NCI-H2196 treated with DMSO at 0.1 percent for 48 hours (cell line): Measurements from ENCODE around the gene ALX4.

ENCODE experiments used
- DNase-seq: peaks from one replicate; lab custom pipeline; 2025; ENCODE audit not compliant: unreplicated experiment; lab: John Stamatoyannopoulos, UW

ALX4 gene

DNA sequence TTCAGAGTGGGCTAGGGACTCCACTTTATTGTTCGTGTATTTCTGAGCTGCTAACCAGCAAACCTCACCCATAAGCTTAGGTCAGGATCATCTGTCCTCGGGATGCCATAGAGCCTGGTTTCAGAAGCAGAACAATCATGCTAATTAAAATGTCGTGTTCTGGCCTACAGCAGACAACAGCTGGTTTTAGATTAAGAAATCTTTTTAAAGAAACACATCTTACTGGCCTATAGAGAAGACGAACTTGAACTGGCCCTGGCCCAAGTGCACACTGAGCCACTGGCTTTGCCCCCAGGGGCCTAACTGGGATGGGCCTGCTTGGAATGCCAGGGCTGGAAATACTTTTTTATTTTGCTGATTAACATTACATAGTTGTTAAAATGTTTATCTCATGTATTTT, 63.2 kb downstream of the ALX4 start:
- DNase-seq: no peak

DNA sequence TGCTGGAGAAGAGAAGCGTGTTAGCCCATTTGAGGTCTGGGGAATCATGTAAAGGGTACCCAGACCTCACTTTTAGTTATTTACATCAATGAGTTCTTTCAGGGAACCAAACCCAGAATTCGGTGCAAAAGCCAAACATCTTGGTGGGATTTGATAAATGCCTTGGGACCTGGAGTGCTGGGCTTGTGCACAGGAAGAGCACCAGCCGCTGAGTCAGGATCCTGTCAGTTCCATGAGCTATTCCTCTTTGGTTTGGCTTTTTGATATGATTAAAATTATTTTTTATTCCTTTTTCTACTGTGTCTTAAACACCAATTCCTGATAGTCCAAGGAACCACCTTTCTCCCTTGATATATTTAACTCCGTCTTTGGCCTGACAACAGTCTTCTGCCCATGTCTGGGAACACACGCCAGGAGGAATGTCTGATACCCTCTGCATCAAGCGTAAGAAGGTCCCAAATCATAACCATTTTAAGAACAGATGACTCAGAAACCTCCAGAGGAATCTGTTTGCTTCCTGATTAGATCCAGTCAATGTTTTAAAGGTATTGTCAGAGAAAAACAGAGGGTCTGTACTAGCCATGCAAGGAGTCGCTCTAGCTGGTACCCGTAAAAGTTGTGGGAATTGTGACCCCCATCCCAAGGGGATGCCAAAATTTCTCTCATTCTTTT, 65.2 kb downstream of the ALX4 start:
- DNase-seq: no peak

DNA sequence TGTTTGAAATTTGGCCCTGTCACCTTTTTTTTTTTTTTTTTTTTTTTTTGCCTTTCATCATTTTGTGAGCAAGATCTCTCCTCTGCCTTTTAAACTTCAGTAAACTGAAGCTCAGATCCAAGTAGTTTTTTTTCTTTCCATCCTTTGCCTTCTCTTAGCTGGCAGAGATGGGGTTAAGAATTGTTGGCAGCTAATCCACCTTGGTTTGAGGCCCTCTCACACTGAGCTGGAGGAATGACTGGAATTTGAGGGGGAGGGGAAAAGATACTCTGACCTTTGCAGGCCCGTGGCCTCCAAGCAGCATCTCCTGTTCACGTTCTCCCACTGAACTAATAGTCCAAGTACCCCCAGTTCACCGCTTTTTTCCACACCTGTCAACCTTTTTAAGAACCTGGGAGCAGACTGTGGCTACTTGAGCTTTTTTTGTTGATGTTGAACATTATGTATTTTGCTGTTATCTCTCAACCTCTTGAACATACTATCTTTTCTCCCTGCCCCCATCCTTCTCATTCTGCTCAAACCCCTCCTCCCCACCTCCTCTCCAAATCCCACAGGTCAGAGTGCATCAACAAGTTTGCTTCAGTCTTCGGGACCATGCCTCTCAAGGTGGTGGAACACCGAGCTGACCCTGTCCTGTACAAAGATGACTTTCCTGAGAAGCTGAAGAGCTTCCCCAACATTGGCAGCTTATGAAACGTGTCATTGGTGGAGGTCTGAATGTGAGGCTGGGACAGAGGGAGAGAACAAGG, 66.2 kb downstream of the ALX4 start:
- no peak for DNase-seq

DNA sequence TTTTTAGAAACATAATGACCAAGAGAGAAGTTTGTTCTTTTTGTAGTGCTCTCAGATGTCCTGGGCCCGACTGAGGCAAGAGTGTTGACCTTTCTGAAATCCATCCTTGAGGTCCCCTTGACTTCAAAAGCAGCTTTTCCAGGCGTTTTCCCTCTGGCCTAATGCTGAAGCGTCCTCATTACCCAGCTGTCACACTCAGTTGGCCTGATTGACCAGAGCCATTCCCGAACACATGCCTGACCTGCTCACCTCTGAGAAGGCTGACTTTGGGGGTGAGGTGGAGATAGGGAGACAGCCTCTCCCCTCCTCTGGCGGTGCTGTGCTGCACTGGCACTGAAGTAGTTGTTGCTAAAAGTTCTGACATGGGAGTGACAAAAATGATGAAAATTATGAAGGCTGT, 66.9 kb downstream of the ALX4 start:
- DNase-seq: no peak

DNA sequence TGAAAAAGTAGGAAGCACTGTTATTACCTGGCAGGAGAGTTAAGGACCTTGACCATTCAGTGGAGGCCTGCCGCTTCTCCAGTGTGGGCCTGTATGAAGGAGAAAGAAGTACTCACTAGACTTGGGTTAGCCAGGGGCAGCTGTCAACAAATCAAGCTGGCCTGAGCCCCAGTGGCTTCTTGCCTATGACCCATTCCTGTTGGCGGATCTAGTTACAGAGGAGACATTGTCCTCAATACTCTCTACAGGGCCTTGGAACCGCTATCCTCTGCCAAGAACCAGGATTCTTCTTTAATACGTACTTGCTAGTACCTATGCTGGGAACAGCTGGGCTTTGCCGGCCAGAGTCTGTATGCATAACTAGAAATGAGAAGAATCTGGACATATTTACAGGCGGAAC, 68.1 kb downstream of the ALX4 start:
- peak; percentile 8 for DNase-seq

DNA sequence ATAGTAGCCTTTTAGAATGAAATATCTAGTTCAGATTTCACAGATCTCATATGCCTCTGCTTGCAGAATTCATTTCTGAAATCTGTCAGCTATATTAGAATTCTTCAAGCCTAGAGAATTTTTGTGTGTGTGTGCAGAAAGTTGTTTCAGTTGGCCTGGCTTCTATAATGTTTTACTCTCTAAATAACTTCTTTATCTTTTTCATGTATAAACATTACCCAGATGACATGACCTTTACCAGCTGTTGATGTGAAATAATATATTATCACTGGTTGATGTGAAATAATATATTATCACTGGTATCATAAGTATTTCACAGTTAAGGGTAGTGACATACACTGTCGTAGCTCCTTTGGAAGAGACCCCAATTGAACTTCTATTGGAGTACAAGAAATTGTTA, 72.8 kb downstream of the ALX4 start:
- DNase-seq: no peak

DNA sequence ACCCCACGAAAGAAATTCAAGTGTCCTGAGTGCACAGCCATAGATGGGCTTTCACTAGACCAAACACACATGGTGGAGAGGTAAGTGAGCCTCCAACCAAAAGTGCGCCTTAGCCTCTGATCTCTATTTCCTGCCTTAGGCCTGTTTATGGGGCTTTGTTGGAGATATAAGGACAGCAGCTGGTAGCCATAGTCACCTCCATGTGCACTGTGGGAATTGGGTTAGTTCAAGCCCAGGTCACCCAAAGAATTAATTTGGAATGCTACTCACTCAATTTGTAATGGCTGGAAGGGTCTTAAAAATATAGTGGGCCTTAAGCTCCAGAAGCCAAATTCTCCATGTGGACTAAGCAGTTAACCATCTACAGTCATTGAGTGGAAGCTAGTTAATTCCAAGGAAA, 73.6 kb downstream of the ALX4 start:
- no peak for DNase-seq

DNA sequence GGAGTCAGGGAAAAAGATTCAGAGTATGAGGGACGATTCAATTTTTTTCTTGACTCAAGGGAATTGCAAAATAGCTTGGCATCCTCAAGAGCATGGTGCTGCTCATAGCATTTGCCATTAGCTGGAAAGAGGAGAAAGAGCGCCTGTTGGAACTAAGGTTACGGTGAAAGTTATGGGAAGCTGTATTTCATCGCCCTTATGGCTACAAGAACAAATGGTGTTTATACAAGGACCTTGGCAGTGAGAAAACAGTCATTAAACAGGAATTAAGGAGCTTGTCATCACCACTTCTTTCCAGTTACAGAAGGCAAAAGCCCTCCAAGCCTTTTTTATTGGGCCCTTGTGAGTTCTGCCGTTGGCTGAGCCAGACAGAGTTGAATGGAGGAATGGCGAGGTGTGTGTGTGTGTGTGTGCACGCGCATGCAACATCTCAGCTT, 74.2 kb downstream of the ALX4 start:
- DNase-seq: no peak

DNA sequence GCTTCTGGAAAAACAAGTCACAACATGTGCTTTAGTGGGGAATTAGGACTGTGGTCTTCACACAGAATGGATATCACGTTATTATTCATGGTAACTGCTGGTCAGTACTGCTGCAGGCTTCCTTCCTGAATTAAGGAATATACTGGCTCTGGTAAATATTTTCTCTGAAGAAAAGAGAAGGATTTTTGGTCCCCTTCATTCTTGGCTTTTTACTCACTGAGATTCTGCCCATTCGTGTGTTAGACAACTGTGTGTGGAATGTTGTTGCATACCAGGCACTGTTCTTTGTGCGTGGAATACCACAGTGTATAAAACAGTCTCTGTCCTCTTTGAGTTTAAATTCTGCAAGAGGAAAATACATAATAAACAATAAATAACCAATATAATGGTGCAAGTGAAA, 80.3 kb downstream of the ALX4 start:
- no peak for DNase-seq

DNA sequence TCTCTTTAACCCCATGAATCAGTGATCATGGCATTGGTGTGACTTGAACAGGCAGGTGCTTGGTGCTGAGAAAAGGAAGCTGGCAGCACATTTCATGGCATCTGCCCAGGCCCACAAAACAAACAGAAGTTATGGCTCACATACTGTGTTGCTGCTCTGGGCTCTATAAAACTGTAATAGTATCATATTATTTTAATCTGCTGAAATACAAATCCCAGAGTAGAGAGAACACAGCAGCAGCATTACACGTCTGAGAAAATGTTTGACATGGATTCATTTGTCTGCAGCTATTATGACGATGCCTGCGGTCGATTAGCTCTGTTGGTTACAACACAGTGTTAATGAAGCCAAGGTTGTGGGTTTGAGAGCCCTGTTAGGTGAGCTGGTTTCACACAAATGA, 80.8 kb downstream of the ALX4 start:
- DNase-seq: peak; percentile 58

DNA sequence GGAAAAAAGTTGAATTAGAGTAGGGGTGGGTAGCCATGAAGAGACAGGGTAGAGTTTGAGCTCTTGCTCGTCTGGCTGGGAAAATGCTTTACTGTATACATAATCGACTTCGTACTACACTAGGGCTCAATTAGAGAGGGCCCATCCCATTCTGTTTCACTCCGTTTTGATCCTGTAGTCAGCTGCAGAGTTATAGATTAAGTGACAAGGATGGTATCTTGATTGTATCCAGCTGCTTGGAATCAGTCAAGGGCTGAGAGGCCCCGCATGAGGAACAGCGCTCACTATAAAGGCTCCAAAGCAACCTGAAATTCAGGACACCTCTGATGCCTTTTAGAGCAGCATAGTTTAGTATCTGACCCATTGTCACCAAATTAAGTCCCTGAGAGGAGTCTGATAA, 81.6 kb downstream of the ALX4 start:
- DNase-seq: no peak

DNA sequence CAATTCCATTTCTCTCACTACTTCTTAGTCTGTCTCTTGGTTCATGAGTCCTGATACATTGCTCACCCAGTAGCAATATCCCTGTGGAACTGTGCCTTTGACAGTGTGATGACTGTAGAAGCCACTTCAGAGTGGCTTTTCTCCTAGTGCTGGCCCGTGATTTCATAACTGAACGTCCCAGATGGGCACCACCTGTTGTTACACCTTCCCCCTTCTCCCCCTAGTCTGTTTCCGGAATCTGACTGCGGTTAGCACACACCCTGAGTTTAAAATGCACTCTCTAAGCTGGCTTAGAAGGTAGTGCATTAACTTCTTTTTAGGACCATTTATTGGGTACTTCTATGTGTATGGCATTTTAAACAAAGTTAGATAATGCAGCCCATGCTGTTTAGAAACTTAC, 83.0 kb downstream of the ALX4 start:
- DNase-seq: no peak

DNA sequence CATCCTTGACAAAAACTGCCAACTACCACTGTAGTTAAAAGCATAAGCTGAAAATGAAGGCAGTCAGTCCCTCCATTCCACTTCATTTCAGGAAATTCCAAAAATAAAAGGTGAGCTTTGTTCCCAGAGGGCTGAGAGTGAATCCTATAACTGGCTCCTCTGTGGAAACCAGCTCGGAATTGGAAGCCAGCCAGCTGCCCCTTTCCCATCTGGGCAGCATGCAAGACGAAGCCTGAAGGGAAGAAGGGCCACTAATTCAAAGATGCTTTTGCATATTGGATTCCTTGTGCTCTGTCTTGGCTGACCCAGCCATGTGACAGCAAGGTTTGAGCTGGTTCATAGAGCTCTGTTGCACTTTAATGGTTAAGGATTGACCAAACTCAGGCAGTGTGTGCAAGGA, 83.4 kb downstream of the ALX4 start:
- no peak for DNase-seq

DNA sequence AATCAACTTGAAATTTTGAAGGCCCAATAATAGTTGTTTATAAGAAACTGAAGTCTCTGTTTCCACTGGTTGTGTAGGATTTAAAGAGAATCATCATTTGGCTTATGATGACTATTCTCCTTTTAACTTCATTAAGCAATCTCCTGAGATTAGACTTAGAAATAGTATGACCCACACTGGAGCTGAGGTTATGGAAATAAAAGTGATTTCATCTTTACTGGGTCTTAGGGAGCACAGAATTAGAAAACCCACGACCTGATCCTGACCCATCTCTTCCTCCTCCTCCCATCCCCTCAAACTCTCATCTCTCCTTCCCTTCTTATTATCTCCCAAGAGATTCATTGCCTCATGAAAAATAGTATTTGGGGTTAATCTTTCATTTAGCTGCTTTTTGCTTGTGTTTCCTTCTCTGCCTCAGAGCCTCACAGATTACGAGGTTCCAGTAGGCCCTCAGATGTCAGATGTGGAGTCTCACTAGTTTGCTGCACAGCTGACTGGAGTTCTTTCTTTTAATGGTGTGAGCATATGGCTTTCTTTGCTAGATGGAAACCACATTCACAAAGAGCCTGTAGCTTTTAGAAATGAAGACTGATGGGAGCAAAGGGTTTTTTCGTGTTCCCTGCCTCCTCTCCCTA, 85.0 kb downstream of the ALX4 start:
- DNase-seq: no peak

DNA sequence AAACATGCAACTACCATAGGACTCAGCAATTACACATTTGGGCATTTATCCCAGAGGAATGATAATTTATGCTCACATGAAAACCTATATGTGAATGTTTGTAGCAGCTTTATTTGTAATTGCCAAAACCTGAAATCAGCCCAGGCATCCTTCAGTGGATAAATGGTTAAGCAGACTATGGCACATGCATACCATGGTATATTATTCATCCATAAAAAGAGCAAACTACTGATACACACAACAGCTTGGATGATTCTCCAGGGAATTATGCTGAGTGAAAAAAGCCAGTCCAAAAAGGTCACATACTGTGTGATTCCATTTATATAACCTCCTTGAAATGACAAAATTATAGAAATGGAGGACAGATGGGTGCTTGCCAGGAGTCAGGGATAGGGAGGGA, 86.7 kb downstream of the ALX4 start:
- DNase-seq: no peak

DNA sequence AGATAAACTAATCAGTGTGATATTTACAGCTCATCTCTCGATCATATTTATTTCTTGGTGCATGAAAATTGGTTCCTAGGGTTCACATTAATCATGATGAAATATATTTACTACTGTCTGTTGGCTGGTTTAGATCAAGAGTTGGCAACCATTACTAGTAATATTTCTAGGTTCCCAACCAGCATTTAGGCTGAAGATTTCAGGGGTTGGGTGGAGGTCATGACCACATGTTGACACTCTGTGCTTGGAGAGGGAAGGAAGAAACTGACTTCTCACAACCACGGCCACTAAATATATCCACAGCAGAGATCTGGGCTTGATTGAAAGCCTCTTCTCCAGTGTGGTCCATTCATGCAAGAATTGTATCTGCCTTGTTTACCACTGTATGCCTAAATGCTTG, 87.9 kb downstream of the ALX4 start:
- DNase-seq: no peak

DNA sequence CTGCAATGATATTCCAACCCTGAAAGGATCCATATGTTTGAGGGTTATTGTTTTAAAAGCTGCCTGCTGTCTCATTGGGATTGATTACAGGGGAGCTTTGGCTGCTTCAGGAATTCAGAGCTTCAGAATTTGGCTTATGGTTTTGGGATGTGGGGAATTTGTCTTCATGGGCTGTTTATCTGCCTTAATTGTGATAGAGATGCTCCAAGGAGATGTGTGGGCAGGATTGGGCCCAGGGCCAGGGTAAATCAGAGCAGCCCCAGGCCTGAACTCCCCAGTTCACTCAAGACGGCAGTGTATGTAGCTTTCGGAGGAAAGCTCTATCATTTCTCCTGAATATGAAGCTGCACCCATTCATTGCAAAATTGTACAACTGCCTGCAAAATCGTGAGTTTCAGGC, 88.5 kb downstream of the ALX4 start:
- DNase-seq: no peak

DNA sequence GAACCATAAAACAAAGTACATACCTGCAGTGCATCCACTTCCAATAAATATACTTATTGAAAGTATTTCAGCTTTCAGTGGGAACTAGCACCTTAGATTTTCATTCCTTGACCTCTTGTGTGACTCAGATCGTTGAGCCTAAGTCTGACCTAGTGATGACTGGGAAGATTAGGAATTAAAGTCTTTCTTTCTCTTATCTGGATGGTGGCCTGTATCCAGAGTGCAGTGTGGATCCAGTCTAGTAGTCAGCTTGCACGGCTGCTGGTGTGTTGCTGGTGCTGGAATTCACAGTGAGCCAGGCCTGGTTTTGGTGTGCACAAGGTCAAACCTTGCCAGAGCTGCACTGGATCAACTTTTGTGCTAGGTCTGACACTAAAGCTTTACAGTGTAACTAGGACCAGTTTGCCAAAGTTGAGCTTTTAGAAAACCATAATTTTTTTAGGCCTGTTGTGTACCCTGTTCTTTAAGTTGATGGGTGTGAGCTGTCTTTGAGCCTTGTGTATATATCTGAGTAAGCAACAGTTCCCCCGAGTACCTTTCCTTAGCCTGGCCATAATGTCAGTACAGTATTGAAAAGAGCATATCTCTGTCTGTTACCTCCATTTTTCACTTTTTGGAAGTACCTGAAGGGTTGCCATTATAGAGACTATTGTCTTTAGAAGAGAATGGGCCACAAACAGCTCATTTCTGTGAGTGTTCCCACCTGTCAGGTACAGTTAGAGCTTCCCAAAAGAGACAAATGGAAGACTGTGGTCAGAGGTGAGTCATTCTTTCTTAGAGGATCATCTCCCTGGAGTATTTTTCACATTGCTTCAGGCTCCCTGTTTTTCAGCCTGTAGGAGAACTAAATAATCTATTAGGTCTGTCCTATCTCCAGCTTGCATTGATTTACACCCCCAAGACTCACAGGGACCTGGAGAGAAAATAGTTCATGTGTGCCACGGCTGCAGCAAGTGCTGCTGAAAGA, 89.8 kb downstream of the ALX4 start:
- no peak for DNase-seq

DNA sequence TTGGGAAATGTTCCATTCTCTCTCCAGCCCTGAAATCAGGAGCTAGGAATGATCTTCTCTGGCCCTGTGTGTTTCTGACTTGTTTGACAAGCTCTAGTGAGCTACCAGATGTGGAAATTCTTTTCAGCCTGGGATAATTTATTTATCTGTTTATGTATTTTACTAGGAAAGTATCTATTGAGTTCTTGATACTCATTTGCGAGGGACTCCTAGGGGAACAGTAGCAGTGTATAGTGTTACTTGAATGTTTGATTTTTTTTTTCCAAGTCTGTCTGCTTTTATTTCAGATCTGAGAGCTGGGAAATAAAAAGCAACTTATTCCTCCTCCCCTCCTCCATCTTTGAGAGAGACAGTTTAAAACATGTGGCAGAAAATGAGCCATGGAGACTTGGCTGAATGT, 92.5 kb downstream of the ALX4 start:
- DNase-seq: no peak

DNA sequence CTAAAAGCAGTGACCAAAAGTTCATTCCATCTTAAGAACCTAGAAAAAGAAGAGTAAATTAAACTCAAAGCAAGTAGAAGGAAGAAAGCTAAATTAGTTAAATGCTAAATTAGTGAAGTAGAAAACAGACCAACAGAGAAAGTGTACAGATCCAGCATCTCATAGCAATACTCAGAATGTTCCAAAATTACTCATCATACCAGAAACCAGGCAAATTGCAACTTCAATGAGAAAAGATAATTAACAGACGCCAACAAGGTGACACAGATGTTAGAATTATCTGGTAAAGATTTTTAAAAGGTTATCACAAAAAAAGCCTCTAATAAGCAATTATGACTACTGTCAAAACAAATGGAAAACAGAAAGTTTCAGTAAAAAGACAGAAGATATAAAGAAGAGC, 96.8 kb downstream of the ALX4 start:
- DNase-seq: no peak

DNA sequence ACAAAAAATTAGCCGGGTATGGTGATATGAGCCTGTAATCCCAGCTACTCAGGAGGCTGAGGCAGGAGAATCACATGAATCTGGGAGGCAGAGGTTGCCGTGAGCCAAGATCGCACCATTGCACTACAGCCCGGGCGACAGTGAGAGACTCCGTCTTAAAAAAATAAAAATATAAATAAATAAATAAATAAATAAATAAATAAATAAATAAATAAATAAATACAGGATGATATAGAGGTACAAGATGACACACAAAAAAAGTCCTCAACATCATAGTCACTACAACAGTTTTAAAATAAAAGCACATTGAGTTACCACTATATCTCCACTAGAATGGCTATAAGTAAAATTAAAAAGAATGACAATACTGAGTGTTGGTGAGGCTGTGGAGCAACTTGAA, 97.8 kb downstream of the ALX4 start:
- no peak for DNase-seq
